SK-N-SH (cell line): ENCODE results near the gene ENHO.

Experiments used
- EP300 ChIP-seq, 2 experiments: IDR thresholded peaks; 2 replicates each; pipeline versions ENCODE4 v1.4.0 to v1.6.1; 2012; ENCODE audit warnings: borderline replicate concordance in 1 of 2, low read depth in 1 of 2, low read length in 1 of 2
- GABPA ChIP-seq: IDR thresholded peaks from 2 replicates; pipeline ENCODE4 v1.4.0; 2012; ENCODE audit warnings: low read depth, mild to moderate bottlenecking
- JUND ChIP-seq: IDR thresholded peaks from 2 replicates; pipeline ENCODE4 v1.4.0; 2012
- MEF2A ChIP-seq: IDR thresholded peaks from 2 replicates; pipeline ENCODE4 v1.4.0; 2012; ENCODE audit warnings: low read depth, borderline replicate concordance
- MXI1 ChIP-seq: IDR thresholded peaks from 2 replicates; pipeline ENCODE4 v1.6.1; 2012; ENCODE audit warnings: mild to moderate bottlenecking, low read depth, low read length, improper control_type of control experiment
- NRF1 ChIP-seq: IDR thresholded peaks from 2 replicates; pipeline ENCODE4 v1.6.1; 2012; ENCODE audit warnings: low read depth, mild to moderate bottlenecking, low read length
- POLR2AphosphoS5 ChIP-seq: IDR thresholded peaks from 2 replicates; pipeline ENCODE4 v1.6.1; 2012; ENCODE audit warnings: low read depth, low read length
- RCOR1 ChIP-seq: fragments of 150-350 bp; IDR thresholded peaks from 2 replicates; pipeline ENCODE4 v1.6.1; 2017; ENCODE audit warnings: antibody characterized with exemption, low read length
- TAF1 ChIP-seq: IDR thresholded peaks from 2 replicates; pipeline ENCODE4 v1.6.1; 2012; ENCODE audit warnings: low read depth, mild to moderate bottlenecking, low read length, moderate library complexity, borderline replicate concordance
- YY1 ChIP-seq: IDR thresholded peaks from 2 replicates; pipeline ENCODE4 v1.4.0; 2012; ENCODE audit warnings: low read depth, mild to moderate bottlenecking
- TF ChIP-seq, protein P1 (sequence below): IDR thresholded peaks from 2 replicates; pipeline ENCODE4 v1.4.0; 2012; ENCODE audit warnings: low read depth, borderline replicate concordance
- TF ChIP-seq, protein P2 (sequence below): fragments of 200-600 bp; sonication (generic); IDR thresholded peaks from 2 replicates; pipeline ENCODE4 v1.6.1; 2017; ENCODE audit warnings: antibody characterized with exemption, mild to moderate bottlenecking, moderate library complexity

DNA sequence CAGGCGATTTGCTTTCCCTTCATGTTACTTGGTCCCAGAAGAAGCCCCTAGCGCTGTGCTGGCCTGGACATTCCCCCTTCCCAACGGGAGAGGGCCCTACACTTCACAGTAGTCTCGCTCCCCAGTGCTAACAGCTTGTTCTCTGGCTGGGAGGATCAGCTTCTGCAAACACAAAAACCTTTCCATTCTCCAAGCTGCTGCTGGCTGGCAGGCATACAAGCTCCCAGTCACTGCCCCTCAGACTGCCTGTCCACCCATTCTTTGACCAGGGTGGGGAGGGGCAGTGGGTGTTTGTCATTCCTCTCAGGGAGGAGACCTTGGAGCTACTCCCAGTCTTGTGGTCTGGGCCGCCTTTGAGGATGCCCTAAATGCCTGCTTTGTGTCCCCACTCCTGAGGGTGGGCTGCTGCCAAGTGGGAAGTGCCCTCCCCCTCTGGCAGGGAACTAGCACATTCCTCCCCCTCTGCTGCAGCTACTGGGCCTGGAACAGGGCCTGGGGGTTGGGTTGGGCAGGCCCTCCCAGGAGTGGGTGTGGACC, 20.8 kb downstream of the ENHO start:
- TF ChIP-seq RCOR1 (no peak), GABPA (no peak), EP300 (IDR thresholded peaks at IDR 0.05; ENCODE audit: borderline replicate concordance in 1 of 2, low read depth in 1 of 2, low read length in 1 of 2) (no peak), YY1 (no peak), NRF1 (no peak), POLR2AphosphoS5 (no peak), MXI1 (no peak), TAF1 (no peak), JUND (no peak), MEF2A (no peak)
- TF ChIP-seq, protein P1, sequence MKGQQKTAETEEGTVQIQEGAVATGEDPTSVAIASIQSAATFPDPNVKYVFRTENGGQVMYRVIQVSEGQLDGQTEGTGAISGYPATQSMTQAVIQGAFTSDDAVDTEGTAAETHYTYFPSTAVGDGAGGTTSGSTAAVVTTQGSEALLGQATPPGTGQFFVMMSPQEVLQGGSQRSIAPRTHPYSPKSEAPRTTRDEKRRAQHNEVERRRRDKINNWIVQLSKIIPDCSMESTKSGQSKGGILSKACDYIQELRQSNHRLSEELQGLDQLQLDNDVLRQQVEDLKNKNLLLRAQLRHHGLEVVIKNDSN = no peak
- TF ChIP-seq, protein P2, sequence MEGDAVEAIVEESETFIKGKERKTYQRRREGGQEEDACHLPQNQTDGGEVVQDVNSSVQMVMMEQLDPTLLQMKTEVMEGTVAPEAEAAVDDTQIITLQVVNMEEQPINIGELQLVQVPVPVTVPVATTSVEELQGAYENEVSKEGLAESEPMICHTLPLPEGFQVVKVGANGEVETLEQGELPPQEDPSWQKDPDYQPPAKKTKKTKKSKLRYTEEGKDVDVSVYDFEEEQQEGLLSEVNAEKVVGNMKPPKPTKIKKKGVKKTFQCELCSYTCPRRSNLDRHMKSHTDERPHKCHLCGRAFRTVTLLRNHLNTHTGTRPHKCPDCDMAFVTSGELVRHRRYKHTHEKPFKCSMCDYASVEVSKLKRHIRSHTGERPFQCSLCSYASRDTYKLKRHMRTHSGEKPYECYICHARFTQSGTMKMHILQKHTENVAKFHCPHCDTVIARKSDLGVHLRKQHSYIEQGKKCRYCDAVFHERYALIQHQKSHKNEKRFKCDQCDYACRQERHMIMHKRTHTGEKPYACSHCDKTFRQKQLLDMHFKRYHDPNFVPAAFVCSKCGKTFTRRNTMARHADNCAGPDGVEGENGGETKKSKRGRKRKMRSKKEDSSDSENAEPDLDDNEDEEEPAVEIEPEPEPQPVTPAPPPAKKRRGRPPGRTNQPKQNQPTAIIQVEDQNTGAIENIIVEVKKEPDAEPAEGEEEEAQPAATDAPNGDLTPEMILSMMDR = no peak
